Measurements from ENCODE around the gene ZSWIM5. TPM values are rescaled to one million over a fixed set of nuclear protein-coding genes. Genes with fewer than 3 reads are reported as not detected.

ZSWIM5 gene
- total RNA-seq, 1 donor from 2014 or later: 0.79 TPM

GRCh38 chr1:45221716-45222115 is 15.3 kb upstream of the ZSWIM5 start:
- Mint-ChIP-seq H3K4me1 (ENCODE audit: low read depth, unreplicated experiment) (no peaks in the 10 kb centered on the region), H3K36me3 (ENCODE audit: low read depth, unreplicated experiment) (no peaks in the 10 kb centered on the region), H3K4me3 (ENCODE audit: unreplicated experiment) (no peak overlapping the region), H3K27me3 (ENCODE audit: low read depth, unreplicated experiment) (peaks cover 8% of the 10 kb centered on the region), H3K27ac (ENCODE audit: unreplicated experiment) (no peak overlapping the region), H3K9me3 (ENCODE audit: unreplicated experiment) (peaks cover 2% of the 10 kb centered on the region)
- Histone ChIP-seq H3K27me3 (ENCODE audit: insufficient read depth, low read length) (no peaks in the 10 kb centered on the region), H3K4me1 (ENCODE audit: insufficient read depth, low read length) (no peaks in the 10 kb centered on the region), H3K4me2 (ENCODE audit: low read length) (no peak overlapping the region), H3K9ac (ENCODE audit: low read length) (no peak overlapping the region), H4K20me1 (ENCODE audit: insufficient read depth, low read length) (no peaks in the 10 kb centered on the region), H3K79me2 (ENCODE audit: insufficient read depth, low read length) (no peaks in the 10 kb centered on the region), H3K27ac (ENCODE audit: low read depth, low read length) (no peak overlapping the region), H3K9me3 (ENCODE audit: insufficient read depth, low read depth, low read length) (no peaks in the 10 kb centered on the region), H2AFZ (ENCODE audit: low read depth, low read length) (no peak overlapping the region), H3K4me3 (ENCODE audit: insufficient read depth, low read depth, low read length) (no peak overlapping the region), H3K36me3 (ENCODE audit: insufficient read depth, low read length) (no peaks in the 10 kb centered on the region)
- FAIRE-seq (no peak), DNase-seq (ENCODE audit: low read depth) (peak; percentile 37)
- TF ChIP-seq, protein P1, sequence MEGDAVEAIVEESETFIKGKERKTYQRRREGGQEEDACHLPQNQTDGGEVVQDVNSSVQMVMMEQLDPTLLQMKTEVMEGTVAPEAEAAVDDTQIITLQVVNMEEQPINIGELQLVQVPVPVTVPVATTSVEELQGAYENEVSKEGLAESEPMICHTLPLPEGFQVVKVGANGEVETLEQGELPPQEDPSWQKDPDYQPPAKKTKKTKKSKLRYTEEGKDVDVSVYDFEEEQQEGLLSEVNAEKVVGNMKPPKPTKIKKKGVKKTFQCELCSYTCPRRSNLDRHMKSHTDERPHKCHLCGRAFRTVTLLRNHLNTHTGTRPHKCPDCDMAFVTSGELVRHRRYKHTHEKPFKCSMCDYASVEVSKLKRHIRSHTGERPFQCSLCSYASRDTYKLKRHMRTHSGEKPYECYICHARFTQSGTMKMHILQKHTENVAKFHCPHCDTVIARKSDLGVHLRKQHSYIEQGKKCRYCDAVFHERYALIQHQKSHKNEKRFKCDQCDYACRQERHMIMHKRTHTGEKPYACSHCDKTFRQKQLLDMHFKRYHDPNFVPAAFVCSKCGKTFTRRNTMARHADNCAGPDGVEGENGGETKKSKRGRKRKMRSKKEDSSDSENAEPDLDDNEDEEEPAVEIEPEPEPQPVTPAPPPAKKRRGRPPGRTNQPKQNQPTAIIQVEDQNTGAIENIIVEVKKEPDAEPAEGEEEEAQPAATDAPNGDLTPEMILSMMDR (IDR thresholded peaks at IDR 0.05; ENCODE audit: insufficient read depth, low read depth, low read length): no peak
- TF ChIP-seq EZH2 (IDR thresholded peaks at IDR 0.05; ENCODE audit: insufficient read depth, low read length): no peak

DNA sequence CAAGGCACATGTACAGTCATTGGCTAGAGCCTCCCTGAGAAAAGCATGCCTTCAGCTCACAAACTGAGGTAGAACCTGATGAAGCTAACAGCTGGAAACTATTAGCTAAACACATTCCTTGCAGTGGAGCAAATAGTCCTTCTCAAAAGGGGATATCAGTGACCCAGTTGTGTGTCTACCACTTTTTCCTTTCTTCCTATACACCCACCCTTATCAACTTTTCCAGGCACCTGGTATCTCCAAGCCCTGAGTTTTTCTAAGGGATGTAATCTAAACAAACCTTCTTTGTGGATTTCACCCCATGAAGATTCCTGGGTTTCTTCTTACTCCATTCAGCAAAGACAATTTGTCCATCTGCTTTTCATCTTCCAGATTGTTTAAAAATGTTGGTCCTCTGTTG is 10.5 kb upstream of the ZSWIM5 start:
- Mint-ChIP-seq H3K36me3 (ENCODE audit: low read depth, unreplicated experiment) (no peaks in the 10 kb centered on the region), H3K27ac (ENCODE audit: unreplicated experiment) (no peak overlapping the region), H3K4me3 (ENCODE audit: unreplicated experiment) (no peak overlapping the region), H3K9me3 (ENCODE audit: unreplicated experiment) (no peaks in the 10 kb centered on the region), H3K27me3 (ENCODE audit: low read depth, unreplicated experiment) (peaks cover 21% of the 10 kb centered on the region), H3K4me1 (ENCODE audit: low read depth, unreplicated experiment) (no peaks in the 10 kb centered on the region)
- Histone ChIP-seq H3K27me3 (ENCODE audit: insufficient read depth, low read length) (no peaks in the 10 kb centered on the region), H3K4me2 (ENCODE audit: low read length) (no peak overlapping the region), H4K20me1 (ENCODE audit: insufficient read depth, low read length) (no peaks in the 10 kb centered on the region), H3K9ac (ENCODE audit: low read length) (no peak overlapping the region), H3K36me3 (ENCODE audit: insufficient read depth, low read length) (no peaks in the 10 kb centered on the region), H2AFZ (ENCODE audit: low read depth, low read length) (no peak overlapping the region), H3K4me1 (ENCODE audit: insufficient read depth, low read length) (no peaks in the 10 kb centered on the region), H3K4me3 (ENCODE audit: insufficient read depth, low read depth, low read length) (no peak overlapping the region), H3K79me2 (ENCODE audit: insufficient read depth, low read length) (no peaks in the 10 kb centered on the region), H3K9me3 (ENCODE audit: insufficient read depth, low read depth, low read length) (no peaks in the 10 kb centered on the region), H3K27ac (ENCODE audit: low read depth, low read length) (no peak overlapping the region)
- no peak for TF ChIP-seq EZH2 (IDR thresholded peaks at IDR 0.05; ENCODE audit: insufficient read depth, low read length)
- TF ChIP-seq, protein P1 (IDR thresholded peaks at IDR 0.05; ENCODE audit: insufficient read depth, low read depth, low read length): no peak
- no peak for FAIRE-seq
- DNase-seq (ENCODE audit: low read depth): no peak

GRCh38 chr1:45216200-45216541 is 9.8 kb upstream of the ZSWIM5 start:
- TF ChIP-seq, protein P1 (IDR thresholded peaks at IDR 0.05; ENCODE audit: insufficient read depth, low read depth, low read length): no peak
- TF ChIP-seq EZH2 (IDR thresholded peaks at IDR 0.05; ENCODE audit: insufficient read depth, low read length): no peak
- Mint-ChIP-seq H3K27ac (ENCODE audit: unreplicated experiment) (no peak overlapping the region), H3K4me1 (ENCODE audit: low read depth, unreplicated experiment) (no peaks in the 10 kb centered on the region), H3K36me3 (ENCODE audit: low read depth, unreplicated experiment) (no peaks in the 10 kb centered on the region), H3K9me3 (ENCODE audit: unreplicated experiment) (no peaks in the 10 kb centered on the region), H3K27me3 (ENCODE audit: low read depth, unreplicated experiment) (peaks cover 24% of the 10 kb centered on the region), H3K4me3 (ENCODE audit: unreplicated experiment) (no peak overlapping the region)
- no peaks in the 10 kb centered on the region for H3K79me2 ChIP-seq (ENCODE audit: insufficient read depth, low read length)
- no peaks in the 10 kb centered on the region for H3K4me1 ChIP-seq (ENCODE audit: insufficient read depth, low read length)
- FAIRE-seq (no peak), DNase-seq (ENCODE audit: low read depth) (no peak)
- no peak overlapping the region for H3K27ac ChIP-seq (ENCODE audit: low read depth, low read length)
- H3K9ac ChIP-seq (ENCODE audit: low read length): no peak overlapping the region
- no peak overlapping the region for H3K4me2 ChIP-seq (ENCODE audit: low read length)
- no peak overlapping the region for H3K4me3 ChIP-seq (ENCODE audit: insufficient read depth, low read depth, low read length)
- no peaks in the 10 kb centered on the region for H3K9me3 ChIP-seq (ENCODE audit: insufficient read depth, low read depth, low read length)
- no peaks in the 10 kb centered on the region for H4K20me1 ChIP-seq (ENCODE audit: insufficient read depth, low read length)
- no peaks in the 10 kb centered on the region for H3K27me3 ChIP-seq (ENCODE audit: insufficient read depth, low read length)
- H2AFZ ChIP-seq (ENCODE audit: low read depth, low read length): no peak overlapping the region
- H3K36me3 ChIP-seq (ENCODE audit: insufficient read depth, low read length): no peaks in the 10 kb centered on the region

All from astrocyte (in vitro differentiated cells and primary cell).